Measurements from ENCODE around the gene KLHDC7B. TPM values are rescaled to one million over a fixed set of nuclear protein-coding genes. Genes with fewer than 3 reads are reported as not detected.
A peak's percentile ranks its signal among the peaks of the same experiment; 100 is the strongest.

Gene KLHDC7B
- total RNA-seq, 1 donor = 2.4 TPM

- H3K4me3 ChIP-seq (ENCODE audit: low read depth, low read length) = no peak overlapping the region
- no peak for DNase-seq (ENCODE audit: low read depth)
- TF ChIP-seq CTCF (IDR thresholded peaks at IDR 0.05; ENCODE audit: insufficient read depth, low read length) = peak; percentile 5
These were observed 3.2 kb upstream of the KLHDC7B start for GRCh38 chr22:50542416-50542927.

GRCh38 chr22:50544078-50544745 is 1.5 kb upstream of the KLHDC7B start:
- peak; percentile 47 for TF ChIP-seq CTCF (IDR thresholded peaks at IDR 0.05; ENCODE audit: insufficient read depth, low read length)
- peak overlapping the region; percentile 5 for H3K4me3 ChIP-seq (ENCODE audit: low read depth, low read length)
- DNase-seq (ENCODE audit: low read depth) = peak; percentile 53

- H3K4me3 ChIP-seq (ENCODE audit: low read depth, low read length) = no peak overlapping the region
- no peak for DNase-seq (ENCODE audit: low read depth)
- no peak for TF ChIP-seq CTCF (IDR thresholded peaks at IDR 0.05; ENCODE audit: insufficient read depth, low read length)
These were observed 899 bp upstream of the KLHDC7B start for GRCh38 chr22:50544746-50545253.

- H3K4me3 ChIP-seq (ENCODE audit: low read depth, low read length) = peak overlapping the region; percentile 54
- no peak for TF ChIP-seq CTCF (IDR thresholded peaks at IDR 0.05; ENCODE audit: insufficient read depth, low read length)
These were observed 895 bp downstream of the KLHDC7B start for GRCh38 chr22:50546326-50547262.

GRCh38 chr22:50547263-50547985 is 1.7 kb downstream of the KLHDC7B start:
- peak overlapping the region; percentile 54 for H3K4me3 ChIP-seq (ENCODE audit: low read depth, low read length)
- TF ChIP-seq CTCF (IDR thresholded peaks at IDR 0.05; ENCODE audit: insufficient read depth, low read length) = no peak
- DNase-seq (ENCODE audit: low read depth) = no peak

More at GRCh38 chr22:50546326-50547262, 895 bp downstream of the KLHDC7B start:
- DNase-seq (ENCODE audit: low read depth) = no peak

Measured in fibroblast of the aortic adventitia (primary cell).